Muscle of leg (tissue), 11 donors: ENCODE results near the gene CCDC32. TPM values are rescaled to one million over a fixed set of nuclear protein-coding genes. Genes with fewer than 3 reads are reported as not detected.

Experiments used
- DNase-seq: peaks from one replicate; pipeline ENCODE4 v3.0.0; 2013
- H3K27ac ChIP-seq: one replicate; pipeline ENCODE4 v1.5.1; 2013; ENCODE audit warnings: mild to moderate bottlenecking, low read length, control low read depth
- H3K27me3 ChIP-seq: one replicate; pipeline ENCODE4 v1.6.1; 2013; ENCODE audit warnings: low read length; ENCODE audit not compliant: control insufficient read depth, insufficient read depth
- H3K36me3 ChIP-seq: one replicate; pipeline ENCODE4 v1.6.1; 2013; ENCODE audit warnings: low read length; ENCODE audit not compliant: control insufficient read depth, insufficient read depth
- H3K4me1 ChIP-seq: one replicate; pipeline ENCODE4 v1.6.1; 2013; ENCODE audit warnings: low read length; ENCODE audit not compliant: control insufficient read depth, insufficient read depth
- H3K4me3 ChIP-seq: one replicate; pipeline ENCODE4 v1.5.1; 2013; ENCODE audit warnings: low read length, control low read depth
- H3K9me3 ChIP-seq: replicated peaks from 2 replicates; pipeline ENCODE4 v1.6.1; 2013; ENCODE audit warnings: low read depth, low read length; ENCODE audit not compliant: control insufficient read depth
- WGBS: methylation state at CpG from one replicate; pipeline ENCODE4 v1.1.5; 2013; ENCODE audit warnings: missing lambda C conversion rate; ENCODE audit not compliant: insufficient coverage; 5-methylcytosine and 5-hydroxymethylcytosine counted together
- polyA plus RNA-seq, 8 donors: library from polyadenylated mRNA; unstranded; fragments of 120-200 nt; gene quantifications; one replicate each; pipeline versions ENCODE4 v1.2.1 to v1.2.3, GENCODE V29; 2013; ENCODE audit warnings: inconsistent platforms in 1 of 8, low replicate concordance in 1 of 8; ENCODE audit not compliant: insufficient read length in 8 of 8, insufficient read depth in 1 of 8
- total RNA-seq: library from RNA; stranded (reverse); fragments of 120-200 nt; gene quantifications from one replicate; pipeline ENCODE4 v1.2.4, GENCODE V29; 2013

The CCDC32 gene
- total and polyA plus RNA-seq, 9 donors, result 13.6 to 25.9 (median 21.1) TPM

GRCh38 chr15:40528801-40529200 lies 36.0 kb downstream of the CCDC32 start:
- H3K4me1 ChIP-seq, result no peaks in the 10 kb centered on the region
- no peaks in the 10 kb centered on the region for H3K27me3 ChIP-seq
- H3K27ac ChIP-seq, result no peak overlapping the region
- no peak for DNase-seq
- no peaks in the 10 kb centered on the region for H3K36me3 ChIP-seq
- whole genome bisulfite sequencing, result 92% methylated on average over 5 of the region's 6 CpGs
- H3K9me3 ChIP-seq, result no peaks in the 10 kb centered on the region
- no peak overlapping the region for H3K4me3 ChIP-seq

DNA sequence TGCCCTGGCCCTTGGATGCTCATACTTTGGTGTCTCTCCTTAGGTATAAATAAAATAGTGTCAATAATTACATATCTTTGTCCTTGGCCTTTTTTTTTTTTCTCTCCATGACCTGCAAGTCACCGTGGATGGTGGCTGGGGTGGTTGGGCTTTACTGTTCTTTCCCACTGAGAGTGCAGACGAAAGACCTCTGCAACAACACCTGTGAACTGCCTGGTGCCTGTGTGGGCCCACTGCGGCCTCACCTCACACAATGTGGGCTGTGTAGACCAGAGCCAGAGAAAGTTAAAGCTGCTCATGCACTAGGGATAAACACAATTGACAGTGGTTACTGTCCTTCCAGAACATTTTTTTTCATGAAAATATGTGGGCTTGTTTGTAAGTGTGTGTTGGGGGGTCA lies 39.0 kb downstream of the CCDC32 start:
- H3K4me1 ChIP-seq, result no peaks in the 10 kb centered on the region
- H3K9me3 ChIP-seq, result no peaks in the 10 kb centered on the region
- DNase-seq, result no peak
- 93% methylated on average over 2 of the region's 3 CpGs for WGBS
- H3K27me3 ChIP-seq, result no peaks in the 10 kb centered on the region
- no peaks in the 10 kb centered on the region for H3K36me3 ChIP-seq
- no peak overlapping the region for H3K4me3 ChIP-seq
- no peak overlapping the region for H3K27ac ChIP-seq

DNA sequence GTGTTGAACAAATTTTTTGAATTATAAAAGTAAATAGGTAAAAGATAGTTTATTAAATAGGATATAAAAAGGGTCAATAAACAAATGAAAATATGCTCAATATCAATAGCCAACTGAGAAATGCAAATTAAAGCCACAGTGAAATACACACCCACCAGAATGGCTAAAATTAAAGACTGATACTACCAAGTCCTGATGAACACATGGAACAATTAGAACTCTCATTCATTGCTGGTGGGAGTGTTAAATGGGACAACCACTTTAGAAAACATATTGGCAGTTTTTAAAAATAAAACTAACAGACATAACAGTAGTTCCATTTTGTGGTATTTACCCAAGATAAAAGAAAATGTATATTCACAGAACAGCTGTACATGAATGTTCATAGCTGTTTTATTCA lies 41.2 kb downstream of the CCDC32 start:
- H3K4me1 ChIP-seq, result peaks cover 2% of the 10 kb centered on the region
- H3K27ac ChIP-seq, result no peak overlapping the region
- no peak for DNase-seq
- no peaks in the 10 kb centered on the region for H3K9me3 ChIP-seq
- H3K4me3 ChIP-seq, result no peak overlapping the region
- no peaks in the 10 kb centered on the region for H3K36me3 ChIP-seq
- H3K27me3 ChIP-seq, result no peaks in the 10 kb centered on the region

GRCh38 chr15:40516322-40516721 lies 48.5 kb downstream of the CCDC32 start:
- peaks cover 1% of the 10 kb centered on the region for H3K27me3 ChIP-seq
- H3K36me3 ChIP-seq, result no peaks in the 10 kb centered on the region
- peaks cover 8% of the 10 kb centered on the region for H3K4me1 ChIP-seq
- H3K9me3 ChIP-seq, result no peaks in the 10 kb centered on the region
- H3K27ac ChIP-seq, result no peak overlapping the region
- no peak for DNase-seq
- no CpG with 5 or more reads among the region's 2 CpGs for WGBS
- no peak overlapping the region for H3K4me3 ChIP-seq

- H3K4me3 ChIP-seq, result no peak overlapping the region
- no peaks in the 10 kb centered on the region for H3K36me3 ChIP-seq
- H3K9me3 ChIP-seq, result no peaks in the 10 kb centered on the region
- H3K27ac ChIP-seq, result no peak overlapping the region
- DNase-seq, result no peak
- peaks cover 11% of the 10 kb centered on the region for H3K27me3 ChIP-seq
- peaks cover 12% of the 10 kb centered on the region for H3K4me1 ChIP-seq
- 69% methylated on average over 4 of the region's 5 CpGs for whole genome bisulfite sequencing
Observed at GRCh38 chr15:40513609-40514008, 51.2 kb downstream of the CCDC32 start.

- Histone ChIP-seq H3K27me3 (peaks cover 11% of the 10 kb centered on the region), H3K4me3 (no peak overlapping the region), H3K27ac (no peak overlapping the region), H3K9me3 (no peaks in the 10 kb centered on the region), H3K4me1 (peaks cover 12% of the 10 kb centered on the region), H3K36me3 (no peaks in the 10 kb centered on the region)
- WGBS, result 77% methylated on average over 2 of the region's 2 CpGs
- no peak for DNase-seq
Observed at GRCh38 chr15:40512440-40512839, 52.4 kb downstream of the CCDC32 start.

- H3K27me3 ChIP-seq, result peaks cover 13% of the 10 kb centered on the region
- WGBS, result under 1% methylated on average over 56 of the region's 61 CpGs
- H3K4me1 ChIP-seq, result peaks cover 18% of the 10 kb centered on the region
- no peak overlapping the region for H3K27ac ChIP-seq
- DNase-seq, result peak; percentile 72
- peak overlapping the region; percentile 64 for H3K4me3 ChIP-seq
- no peaks in the 10 kb centered on the region for H3K36me3 ChIP-seq
- no peaks in the 10 kb centered on the region for H3K9me3 ChIP-seq
Observed at GRCh38 chr15:40511472-40512133, 53.2 kb downstream of the CCDC32 start.

DNA sequence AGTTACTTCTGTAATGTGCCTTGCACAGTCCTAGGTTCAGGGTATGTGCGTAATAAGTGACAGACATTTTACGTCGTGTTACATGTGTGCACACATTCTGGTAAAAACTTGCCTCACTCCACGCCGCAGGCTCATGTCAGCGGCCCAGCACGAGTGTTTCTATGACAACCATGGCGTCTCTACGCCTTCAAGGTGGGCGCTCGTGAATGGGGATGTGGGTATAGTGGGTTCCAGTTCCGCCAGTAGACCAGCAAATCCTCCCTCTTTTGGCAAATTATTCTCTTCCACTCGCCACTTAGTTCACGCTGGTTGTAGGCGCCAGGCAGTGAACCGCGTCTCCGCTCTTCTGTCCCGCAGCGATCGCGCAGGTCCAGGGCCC lies 53.8 kb downstream of the CCDC32 start:
- peak overlapping the region; percentile 64 for H3K4me3 ChIP-seq
- WGBS, result 9% methylated on average over 15 of the region's 22 CpGs
- H3K27me3 ChIP-seq, result peaks cover 13% of the 10 kb centered on the region
- H3K27ac ChIP-seq, result no peak overlapping the region
- peaks cover 18% of the 10 kb centered on the region for H3K4me1 ChIP-seq
- H3K9me3 ChIP-seq, result no peaks in the 10 kb centered on the region
- H3K36me3 ChIP-seq, result no peaks in the 10 kb centered on the region
- DNase-seq, result peak; percentile 18

DNA sequence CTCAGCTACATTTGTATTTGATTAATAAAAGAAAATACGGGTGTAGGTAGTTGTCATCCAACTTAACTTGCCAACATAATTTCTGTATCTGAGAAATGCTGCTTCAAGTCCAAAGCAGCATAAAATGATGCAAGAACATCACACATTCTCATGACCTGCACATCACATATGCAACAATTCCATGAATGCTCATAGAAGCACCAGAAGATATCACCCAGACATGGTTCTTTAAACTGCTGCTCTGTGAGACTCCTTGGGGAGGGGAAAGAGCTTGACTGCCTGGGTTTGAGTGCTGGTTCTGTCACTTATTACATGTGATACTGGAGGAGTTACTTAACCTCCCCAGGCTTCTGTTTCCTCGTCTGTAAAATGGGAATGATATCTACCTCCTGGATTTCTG lies 54.6 kb downstream of the CCDC32 start:
- Histone ChIP-seq H3K27ac (no peak overlapping the region), H3K27me3 (peaks cover 13% of the 10 kb centered on the region), H3K9me3 (no peaks in the 10 kb centered on the region), H3K36me3 (no peaks in the 10 kb centered on the region), H3K4me1 (peaks cover 18% of the 10 kb centered on the region), H3K4me3 (no peak overlapping the region)
- DNase-seq, result peak; percentile 5
- no CpG with 5 or more reads among the region's 2 CpGs for WGBS

DNA sequence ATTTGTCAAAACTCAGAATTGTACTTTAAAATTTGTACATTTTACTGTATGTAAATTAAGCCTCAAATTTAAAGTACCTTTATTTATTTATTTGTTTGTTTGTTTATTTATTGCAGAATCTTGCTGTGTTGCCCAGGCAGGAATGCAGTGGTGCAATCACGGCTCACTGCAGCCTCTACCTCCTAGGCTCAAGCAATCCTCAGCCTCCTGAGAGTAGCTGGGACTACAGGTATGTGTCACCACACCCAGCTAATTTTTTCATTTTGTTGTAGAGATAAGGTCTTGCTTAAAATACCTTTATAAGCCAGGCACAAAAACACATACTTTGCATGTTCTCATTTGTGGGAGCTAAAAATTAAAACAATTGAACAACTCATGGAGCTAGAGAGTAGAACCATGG lies 56.6 kb downstream of the CCDC32 start:
- Histone ChIP-seq H3K36me3 (no peaks in the 10 kb centered on the region), H3K9me3 (no peaks in the 10 kb centered on the region), H3K4me3 (no peak overlapping the region), H3K27me3 (peaks cover 16% of the 10 kb centered on the region), H3K27ac (no peak overlapping the region), H3K4me1 (peaks cover 18% of the 10 kb centered on the region)
- no CpG with 5 or more reads among the region's 1 CpG for WGBS
- DNase-seq, result no peak
